Activated CD4-positive, CD25-positive, alpha-beta regulatory T cell treated with anti-CD3 and anti-CD28 coated beads, Interleukin-2, amount 50 U/mL, for 24 hours (primary cell): ENCODE measurements around the gene SLC9A9.
A peak's percentile ranks its signal among the peaks of the same experiment; 100 is the strongest.
"Not testable (repeated sequence)": the region's sequence is repeated elsewhere in the genome, so short reads cannot be mapped to it uniquely, and the experiment has no call there.

Experiments
- ATAC-seq, 2 donors: fragments of 150-1000 bp; cut with Tn5 transposase; one replicate each; pipeline ENCODE4 v1.10.0; 2021; ENCODE audit warnings: mild to moderate bottlenecking in 1 of 2, moderate library complexity in 1 of 2

SLC9A9 gene

GRCh38 chr3:143808030-143808429, 40.2 kb downstream of the SLC9A9 start:
- peak in 1 of 2 donors; percentile 73 for ATAC-seq

- no peak for ATAC-seq
These were observed 42.2 kb downstream of the SLC9A9 start for GRCh38 chr3:143806038-143806437.

DNA sequence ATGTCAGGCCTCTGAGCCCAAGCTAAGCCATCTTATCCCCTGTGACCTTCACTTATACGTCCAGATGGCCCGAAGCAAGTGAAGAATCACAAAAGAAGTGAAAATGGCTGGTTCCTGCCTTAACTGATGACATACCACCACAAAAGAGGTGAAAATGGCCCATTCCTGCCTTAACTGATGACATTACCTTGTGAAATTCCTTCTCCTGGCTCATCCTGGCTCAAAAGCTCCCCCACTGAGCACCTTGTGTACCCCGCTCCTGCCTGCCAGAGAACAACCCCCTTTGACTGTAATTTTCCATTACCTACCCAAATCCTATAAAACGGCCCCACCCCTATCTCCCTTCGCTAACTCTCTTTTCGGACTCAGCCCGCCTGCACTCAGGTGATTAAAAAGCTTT, 42.8 kb downstream of the SLC9A9 start:
- not testable (repeated sequence) for ATAC-seq

- ATAC-seq, result not testable (repeated sequence)
These were observed 47.2 kb downstream of the SLC9A9 start for GRCh38 chr3:143801046-143801445.

- ATAC-seq, result not testable (repeated sequence)
These were observed 50.1 kb downstream of the SLC9A9 start for GRCh38 chr3:143798151-143798550.

- no peak for ATAC-seq
These were observed 52.4 kb downstream of the SLC9A9 start for GRCh38 chr3:143795874-143796273.

DNA sequence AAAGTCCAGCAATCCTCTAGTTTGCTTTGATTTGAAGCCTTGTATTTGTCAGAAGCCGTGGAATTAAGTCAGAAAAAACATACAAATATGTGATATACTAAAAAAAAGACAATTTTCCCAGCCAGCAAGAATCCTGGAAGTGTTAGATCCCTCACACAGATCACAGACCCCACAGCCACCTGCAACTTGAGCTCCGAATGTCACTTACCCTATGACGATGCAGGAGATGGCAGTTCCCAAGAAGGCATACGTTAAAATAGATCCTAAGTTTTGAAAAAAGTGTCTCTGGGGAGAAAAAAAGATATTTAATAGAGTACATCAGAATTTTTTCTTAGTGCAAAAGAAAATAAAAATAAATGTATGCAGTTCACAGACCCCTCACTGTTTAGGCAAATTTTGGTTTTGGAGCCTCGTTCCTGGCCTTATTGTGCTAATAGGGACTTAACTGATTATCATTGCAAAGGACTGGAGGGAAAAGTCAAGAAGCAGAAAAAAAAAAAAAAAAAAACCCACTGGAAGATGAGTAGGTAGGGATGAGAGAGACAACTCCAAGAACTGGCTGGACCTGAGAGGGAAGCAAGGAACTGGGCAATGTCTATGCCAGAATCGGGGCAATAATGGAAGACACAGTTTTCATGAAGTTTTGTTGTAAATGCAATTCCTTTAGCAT, 53.3 kb downstream of the SLC9A9 start:
- ATAC-seq, result no peak

GRCh38 chr3:143793971-143794370, 54.3 kb downstream of the SLC9A9 start:
- ATAC-seq, result no peak

GRCh38 chr3:143791386-143791785, 56.9 kb downstream of the SLC9A9 start:
- ATAC-seq, result no peak

DNA sequence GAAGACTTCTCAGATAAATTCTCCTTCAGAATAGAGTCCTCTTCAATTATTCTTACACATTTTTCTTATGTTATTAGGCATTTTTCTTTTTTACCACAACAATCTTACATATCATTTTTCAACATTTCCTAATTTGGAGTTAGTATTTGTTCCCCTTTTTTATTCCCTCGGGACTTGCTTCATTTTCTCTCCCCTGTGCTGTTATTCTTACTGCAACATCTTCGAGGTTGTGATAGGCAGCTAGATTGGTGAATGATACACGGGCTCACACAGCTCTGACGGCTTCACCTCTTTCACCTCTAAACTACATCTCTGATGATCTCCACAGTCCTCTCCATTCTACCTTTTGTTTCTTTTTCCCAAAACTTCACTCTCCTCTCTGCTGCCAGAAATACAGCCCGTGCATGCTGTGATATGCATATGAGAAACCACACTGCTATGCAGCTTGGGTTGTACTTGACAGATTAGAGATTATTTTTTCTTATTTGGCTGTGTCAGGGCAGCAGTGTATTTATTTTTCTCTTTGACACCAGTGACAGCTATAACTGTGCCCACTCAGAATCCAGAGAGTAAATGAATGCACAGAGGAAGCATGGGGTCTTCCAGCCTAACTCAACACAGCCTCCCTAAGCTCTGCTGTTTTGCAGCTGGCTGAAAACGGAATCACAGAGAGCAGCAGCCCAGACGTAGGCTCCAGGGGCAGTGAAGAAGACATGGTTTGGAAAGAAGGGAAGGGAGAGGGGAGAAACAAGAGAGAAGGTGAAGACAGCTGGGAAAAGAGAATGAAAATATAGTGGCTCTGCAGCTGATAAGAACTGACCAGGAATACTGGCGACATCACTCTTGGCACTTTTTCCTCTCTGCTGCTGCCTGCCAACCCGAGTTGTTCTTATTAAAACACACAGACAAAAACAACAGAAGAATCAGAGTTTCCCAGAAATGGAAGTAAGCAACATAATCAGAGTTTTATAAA, 61.8 kb downstream of the SLC9A9 start:
- ATAC-seq, result no peak

GRCh38 chr3:143784446-143784845, 63.8 kb downstream of the SLC9A9 start:
- ATAC-seq, result no peak

GRCh38 chr3:143783851-143784370, 64.4 kb downstream of the SLC9A9 start:
- no peak for ATAC-seq

- ATAC-seq, result peak; percentile 77 to 80
These were observed 72.8 kb downstream of the SLC9A9 start for GRCh38 chr3:143775459-143775858.

GRCh38 chr3:143771939-143772338, 76.3 kb downstream of the SLC9A9 start:
- no peak for ATAC-seq

GRCh38 chr3:143771258-143771657, 77.0 kb downstream of the SLC9A9 start:
- ATAC-seq, result peak; percentile 79

- ATAC-seq, result no peak
These were observed 77.9 kb downstream of the SLC9A9 start for GRCh38 chr3:143770391-143770790.

- ATAC-seq, result no peak
These were observed 78.7 kb downstream of the SLC9A9 start for GRCh38 chr3:143769616-143770015.

DNA sequence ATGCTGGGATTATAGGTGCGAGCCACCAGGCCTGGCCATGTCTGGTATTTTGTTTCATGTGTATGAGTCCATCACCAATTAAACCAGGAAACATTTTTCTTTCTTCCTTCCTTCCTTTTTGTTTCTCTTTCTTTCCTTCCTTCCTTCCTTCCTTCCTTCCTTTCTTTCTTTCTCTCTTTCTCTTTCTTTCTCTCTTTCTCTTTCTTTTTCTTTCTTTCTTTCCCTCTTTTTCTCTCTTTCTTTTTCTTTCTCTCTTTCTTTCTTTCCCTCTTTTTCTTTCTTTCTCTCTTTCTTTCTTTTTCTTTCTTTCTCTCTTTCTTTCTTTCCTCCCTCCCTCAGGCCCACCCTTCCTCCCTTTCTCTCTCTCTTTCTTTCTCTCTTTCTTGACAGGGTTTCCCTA, 83.4 kb downstream of the SLC9A9 start:
- no peak for ATAC-seq

DNA sequence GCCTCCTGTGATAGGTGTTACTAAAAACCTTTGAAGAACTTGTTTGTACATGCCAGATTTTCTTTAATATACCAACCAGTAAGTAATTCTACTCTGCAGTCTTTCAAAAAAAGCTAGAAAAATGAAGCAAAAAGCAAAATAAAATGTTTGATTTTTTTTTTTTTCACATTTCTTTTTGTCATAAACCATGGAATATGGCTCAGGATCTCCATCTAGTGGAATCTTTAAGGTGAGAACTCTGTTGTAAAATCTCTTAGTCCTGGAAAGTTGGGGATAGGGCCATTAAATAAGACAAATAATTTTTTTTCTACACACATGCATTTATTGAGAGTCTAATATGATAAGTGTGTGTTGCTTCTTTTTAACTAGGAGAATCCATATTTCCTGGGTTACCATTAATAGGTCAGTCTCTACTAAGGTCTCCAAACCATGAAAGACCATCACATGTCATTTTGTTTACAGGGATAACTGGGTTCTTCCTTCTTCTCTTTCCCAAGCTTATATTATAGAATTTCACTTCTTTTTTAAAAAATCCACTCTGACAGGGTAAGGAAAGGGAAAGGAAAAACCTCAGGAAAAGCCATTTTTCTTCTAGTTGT, 84.6 kb downstream of the SLC9A9 start:
- no peak for ATAC-seq

DNA sequence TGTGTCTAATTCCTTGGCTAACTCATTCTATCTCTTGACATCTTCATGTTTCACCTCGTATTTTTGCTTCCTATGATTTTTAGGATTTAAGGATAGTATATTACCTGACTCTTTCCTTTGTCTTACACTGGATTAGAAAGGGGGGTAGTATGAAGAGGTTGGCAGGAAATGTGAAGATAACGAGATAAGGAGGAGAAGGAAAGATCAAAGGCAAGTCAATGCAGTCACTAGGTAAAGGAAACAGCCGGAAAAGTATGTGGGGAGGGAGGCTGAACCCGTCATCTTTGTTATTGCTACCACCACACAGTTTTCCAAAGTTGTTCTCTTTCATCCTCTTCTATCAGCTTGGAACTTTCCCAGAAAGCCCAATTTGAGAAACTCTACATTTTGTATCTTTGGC, 90.6 kb downstream of the SLC9A9 start:
- ATAC-seq, result no peak

- no peak for ATAC-seq
These were observed 92.3 kb downstream of the SLC9A9 start for GRCh38 chr3:143755978-143756377.

DNA sequence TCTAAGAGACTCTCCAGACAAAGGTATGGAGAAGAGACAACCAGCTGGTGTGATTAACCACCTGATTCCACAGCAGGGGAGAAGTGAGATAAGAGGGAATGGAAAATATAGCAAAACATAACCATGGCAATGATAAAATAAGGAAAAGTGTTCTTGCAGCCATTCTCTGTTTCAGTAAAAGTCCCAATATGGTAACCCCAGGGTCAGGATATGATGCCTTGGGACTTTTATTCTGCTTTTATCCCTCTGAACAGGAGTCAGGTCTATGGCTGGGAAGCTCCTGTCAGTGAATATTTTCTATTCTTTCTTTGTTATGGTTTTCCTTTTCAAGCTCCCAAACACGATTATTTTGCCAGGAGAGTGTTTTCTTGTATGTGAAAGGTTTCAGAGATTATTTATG, 94.2 kb downstream of the SLC9A9 start:
- no peak for ATAC-seq

- ATAC-seq, result no peak
These were observed 94.8 kb downstream of the SLC9A9 start for GRCh38 chr3:143753456-143753855.
